IgD-negative memory B cell (primary cell): ENCODE data around the gene HDAC8. TPM values are rescaled to one million over a fixed set of nuclear protein-coding genes. Genes with fewer than 3 reads are reported as not detected.
"Not testable (repeated sequence)": the region's sequence is repeated elsewhere in the genome, so short reads cannot be mapped to it uniquely, and the experiment has no call there.

Experiments used
- H3K27ac Mint-ChIP-seq, 3 donors: one replicate each; pipeline ENCODE4 v1.8.0; 2020 to 2022; ENCODE audit warnings: mild to moderate bottlenecking in 3 of 3, mixed read lengths in 3 of 3, moderate library complexity in 1 of 3
- H3K27me3 Mint-ChIP-seq: one replicate; pipeline ENCODE4 v1.8.0; 2021; ENCODE audit warnings: mixed read lengths
- H3K36me3 Mint-ChIP-seq: one replicate; pipeline ENCODE4 v1.8.0; 2020; ENCODE audit warnings: mild to moderate bottlenecking, mixed read lengths
- H3K4me1 Mint-ChIP-seq, 3 donors: one replicate each; pipeline ENCODE4 v1.8.0; 2020 to 2022; ENCODE audit warnings: mixed read lengths in 3 of 3, mild to moderate bottlenecking in 1 of 3
- H3K4me3 Mint-ChIP-seq, 4 donors: one replicate each; pipeline ENCODE4 v1.8.0; 2020 to 2022; ENCODE audit warnings: mild to moderate bottlenecking in 4 of 4, mixed read lengths in 4 of 4, moderate library complexity in 3 of 4
- H3K9me3 Mint-ChIP-seq, 3 donors: one replicate each; pipeline ENCODE4 v1.8.0; 2020 to 2021; ENCODE audit warnings: mixed read lengths in 3 of 3, mild to moderate bottlenecking in 1 of 3
- polyA plus RNA-seq: library from polyadenylated mRNA; unstranded; fragments of 300-500 nt; fragmentation: Illumina TruSeq; gene quantifications from one replicate; pipeline ENCODE4 v1.2.3, GENCODE V29; 2021

The HDAC8 gene
- polyA plus RNA-seq, 1 donor from 2014 or later: 18.7 TPM

GRCh38 chrX:72358313-72358712, 214.3 kb downstream of the HDAC8 start:
- Mint-ChIP-seq H3K36me3 (peaks cover 2% of the 10 kb centered on the region), H3K9me3 (no peaks in the 10 kb centered on the region), H3K27ac (no peak overlapping the region), H3K4me3 (no peak overlapping the region), H3K4me1 (peaks cover 0 to 2% (median 0%) of the 10 kb centered on the region in 3 donors), H3K27me3 (no peaks in the 10 kb centered on the region)

- H3K27ac Mint-ChIP-seq: no peak overlapping the region
- no peaks in the 10 kb centered on the region for H3K9me3 Mint-ChIP-seq
- H3K4me3 Mint-ChIP-seq: no peak overlapping the region
- H3K4me1 Mint-ChIP-seq: peaks cover 0 to 1% (median 0%) of the 10 kb centered on the region in 3 donors
- no peaks in the 10 kb centered on the region for H3K27me3 Mint-ChIP-seq
- H3K36me3 Mint-ChIP-seq: peaks cover under 1% of the 10 kb centered on the region
Observed at GRCh38 chrX:72352786-72353185, 219.9 kb downstream of the HDAC8 start.

GRCh38 chrX:72351606-72352334, 220.9 kb downstream of the HDAC8 start:
- no peak overlapping the region for H3K4me3 Mint-ChIP-seq
- peaks cover 2% of the 10 kb centered on the region for H3K36me3 Mint-ChIP-seq
- H3K9me3 Mint-ChIP-seq: no peaks in the 10 kb centered on the region
- H3K27me3 Mint-ChIP-seq: no peaks in the 10 kb centered on the region
- no peak overlapping the region for H3K27ac Mint-ChIP-seq
- H3K4me1 Mint-ChIP-seq: peaks cover 0 to 1% (median 0%) of the 10 kb centered on the region in 3 donors

- H3K4me3 Mint-ChIP-seq: no peak overlapping the region
- peaks cover 2% of the 10 kb centered on the region for H3K36me3 Mint-ChIP-seq
- H3K27me3 Mint-ChIP-seq: peaks cover 3% of the 10 kb centered on the region
- no peaks in the 10 kb centered on the region for H3K9me3 Mint-ChIP-seq
- peaks cover 0 to 1% (median 0%) of the 10 kb centered on the region in 3 donors for H3K4me1 Mint-ChIP-seq
- H3K27ac Mint-ChIP-seq: no peak overlapping the region
Observed at GRCh38 chrX:72349190-72349589, 223.5 kb downstream of the HDAC8 start.

DNA sequence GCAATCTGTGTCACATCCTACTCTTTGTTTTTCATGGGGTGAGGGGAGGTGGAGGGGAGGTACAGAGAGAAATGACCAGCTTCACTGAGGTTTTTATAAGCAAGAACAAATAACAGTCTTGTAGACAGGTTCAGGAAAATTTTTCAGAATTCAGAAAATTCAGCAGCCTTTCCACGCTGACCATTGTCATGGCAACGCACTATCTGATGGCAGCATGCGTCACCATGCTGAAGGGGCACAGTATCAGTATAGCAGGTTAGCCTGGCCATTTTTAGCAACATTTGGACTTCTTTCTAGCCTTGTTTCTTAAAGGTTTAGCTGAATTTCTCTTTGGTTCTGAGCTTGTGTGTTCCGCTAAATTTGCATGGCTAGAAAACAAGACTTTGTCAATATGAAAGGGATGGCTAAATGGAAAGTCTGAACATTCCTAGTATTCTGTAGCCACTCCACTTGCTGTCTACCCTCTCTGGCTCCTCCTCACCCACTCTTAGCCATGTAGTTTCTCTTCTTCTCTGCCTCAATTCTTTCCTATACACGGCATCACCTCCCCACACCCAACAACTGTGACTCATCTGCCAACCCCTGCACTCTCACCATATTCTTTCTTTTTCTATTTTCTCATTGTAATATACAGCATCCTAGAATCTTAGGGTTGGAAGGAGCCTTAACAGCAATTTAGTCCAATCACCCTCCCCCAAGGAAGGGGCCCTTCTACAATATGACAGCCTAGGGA, 224.2 kb downstream of the HDAC8 start:
- H3K27me3 Mint-ChIP-seq: peaks cover 3% of the 10 kb centered on the region
- H3K4me1 Mint-ChIP-seq: peaks cover 0 to 1% (median 0%) of the 10 kb centered on the region in 3 donors
- H3K9me3 Mint-ChIP-seq: no peaks in the 10 kb centered on the region
- peaks cover 2% of the 10 kb centered on the region for H3K36me3 Mint-ChIP-seq
- no peak overlapping the region for H3K4me3 Mint-ChIP-seq
- no peak overlapping the region for H3K27ac Mint-ChIP-seq

DNA sequence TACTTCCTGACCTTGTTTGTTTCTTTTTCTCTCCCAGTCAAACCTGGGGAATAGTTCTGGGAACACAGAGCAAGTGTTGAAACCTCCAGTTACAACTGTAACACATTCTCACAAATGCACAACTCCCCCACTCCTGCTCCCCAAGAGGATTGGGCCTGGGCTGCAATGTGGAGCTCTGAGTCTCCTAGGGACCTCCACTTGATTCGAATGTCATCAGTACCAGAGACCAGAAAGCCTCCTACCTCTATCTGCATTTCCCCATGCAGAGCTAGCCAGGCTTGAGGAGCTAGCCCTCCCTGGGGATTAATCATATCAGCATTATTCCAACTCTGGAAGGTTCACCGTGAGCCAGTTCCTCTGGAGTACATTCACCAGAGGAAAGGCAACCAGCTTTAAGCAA, 225.3 kb downstream of the HDAC8 start:
- Mint-ChIP-seq H3K27me3 (peaks cover 3% of the 10 kb centered on the region), H3K4me3 (no peak overlapping the region), H3K27ac (no peak overlapping the region), H3K36me3 (peaks cover 2% of the 10 kb centered on the region), H3K4me1 (peaks cover 0 to 1% (median 0%) of the 10 kb centered on the region in 3 donors), H3K9me3 (no peaks in the 10 kb centered on the region)

DNA sequence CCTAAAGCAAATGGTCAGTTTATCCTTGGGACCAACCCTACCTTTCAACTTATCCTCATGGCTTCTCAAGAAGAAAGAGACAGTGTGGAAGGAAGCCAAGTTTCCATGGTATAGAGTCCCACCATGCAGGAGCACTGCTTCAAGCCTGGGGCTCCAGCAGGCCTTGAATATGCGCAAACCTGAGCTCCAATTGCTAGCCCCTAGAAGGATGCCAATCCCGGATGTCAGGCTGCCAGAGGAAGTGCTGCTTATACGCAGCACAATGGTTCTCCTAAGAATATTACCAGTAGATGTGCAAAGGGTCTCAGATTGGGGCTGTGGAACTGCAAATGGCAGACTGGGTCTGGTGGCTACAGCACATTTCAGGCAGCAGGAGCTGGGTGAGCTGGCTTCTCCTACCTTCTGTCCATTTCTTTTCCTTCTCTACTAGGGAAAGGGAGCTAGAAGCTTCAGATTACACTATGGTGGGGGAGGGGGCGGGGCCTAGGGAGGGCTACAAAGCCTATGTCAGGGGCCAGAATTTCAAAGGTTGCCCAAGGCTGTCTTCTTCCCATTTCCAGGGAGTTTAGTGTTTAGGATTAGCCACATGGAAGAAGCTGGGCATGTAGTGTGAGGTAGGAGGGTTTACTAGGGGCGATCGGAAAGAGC, 226.2 kb downstream of the HDAC8 start:
- Mint-ChIP-seq H3K4me3 (no peak overlapping the region), H3K36me3 (peaks cover 2% of the 10 kb centered on the region), H3K9me3 (no peaks in the 10 kb centered on the region), H3K27me3 (peaks cover 3% of the 10 kb centered on the region), H3K27ac (no peak overlapping the region), H3K4me1 (peaks cover 0 to 1% (median 0%) of the 10 kb centered on the region in 3 donors)

DNA sequence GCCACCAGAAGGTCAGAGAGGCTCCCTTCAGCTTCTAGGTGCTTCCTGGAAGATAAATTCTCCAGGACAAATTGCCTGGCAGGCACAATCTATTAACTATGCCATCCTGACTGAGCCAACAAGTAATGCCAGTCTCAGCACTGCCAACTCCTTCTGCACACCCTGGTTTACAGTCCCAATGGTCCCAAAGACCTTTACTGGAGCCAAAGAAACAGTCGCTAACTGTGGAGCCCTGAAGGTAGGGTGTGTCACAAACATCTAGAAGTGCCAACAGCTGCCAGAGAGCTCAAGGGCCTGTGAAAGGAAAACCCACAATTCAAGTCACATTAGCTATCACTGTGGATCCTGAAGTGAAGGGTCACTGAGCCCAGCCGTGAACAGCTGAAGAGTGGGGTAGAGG, 232.0 kb downstream of the HDAC8 start:
- H3K27me3 Mint-ChIP-seq: peaks cover 5% of the 10 kb centered on the region
- no peaks in the 10 kb centered on the region for H3K4me1 Mint-ChIP-seq
- H3K27ac Mint-ChIP-seq: no peak overlapping the region
- peaks cover 2% of the 10 kb centered on the region for H3K36me3 Mint-ChIP-seq
- no peaks in the 10 kb centered on the region for H3K9me3 Mint-ChIP-seq
- no peak overlapping the region for H3K4me3 Mint-ChIP-seq

DNA sequence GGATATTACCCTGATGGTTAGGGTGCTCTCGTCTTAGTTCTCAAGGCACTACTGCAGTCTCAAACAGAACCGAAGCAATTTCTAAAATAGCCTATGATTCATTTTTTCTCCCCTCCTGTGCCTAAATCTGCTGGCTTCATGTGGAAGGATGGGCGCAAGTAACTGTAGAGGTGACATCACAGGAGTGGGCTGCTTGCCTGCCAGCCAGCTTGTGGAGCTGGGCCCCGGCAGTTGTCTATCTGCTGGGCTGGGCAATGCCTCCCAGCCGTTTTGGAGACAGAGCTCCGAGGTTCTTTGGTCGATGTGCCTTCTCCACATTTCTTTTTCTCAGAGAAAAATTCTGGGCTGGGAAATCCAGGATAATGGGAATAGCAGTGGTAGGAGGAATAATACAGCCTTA, 232.6 kb downstream of the HDAC8 start:
- Mint-ChIP-seq H3K27ac (no peak overlapping the region), H3K36me3 (peaks cover 2% of the 10 kb centered on the region), H3K4me3 (no peak overlapping the region), H3K9me3 (no peaks in the 10 kb centered on the region), H3K27me3 (peaks cover 5% of the 10 kb centered on the region), H3K4me1 (no peaks in the 10 kb centered on the region)

DNA sequence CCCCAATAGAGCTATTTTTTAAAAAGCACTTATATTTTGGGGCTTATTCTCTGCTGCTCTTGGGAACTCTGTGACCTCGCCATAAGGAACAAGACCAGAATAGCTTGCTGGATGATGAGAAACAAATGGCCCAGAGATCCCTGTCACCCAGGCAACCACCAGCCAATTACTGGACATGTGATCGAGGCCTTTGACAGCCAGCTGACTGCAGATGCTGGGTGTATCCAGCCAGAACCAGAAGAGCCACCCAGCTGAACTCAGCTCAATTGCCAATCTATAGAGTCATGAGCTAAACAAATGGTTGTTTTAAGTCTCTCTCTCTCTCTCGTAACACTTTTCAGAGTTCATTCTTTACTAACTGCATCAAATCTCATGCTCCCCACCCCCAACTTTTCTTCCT, 242.5 kb downstream of the HDAC8 start:
- Mint-ChIP-seq H3K27ac (no peak overlapping the region), H3K36me3 (peaks cover 3% of the 10 kb centered on the region), H3K27me3 (peaks cover 4% of the 10 kb centered on the region), H3K4me1 (no peaks in the 10 kb centered on the region), H3K4me3 (no peak overlapping the region), H3K9me3 (peaks cover 0 to 4% (median 1%) of the 10 kb centered on the region in 3 donors)

- H3K36me3 Mint-ChIP-seq: peaks cover 3% of the 10 kb centered on the region
- peaks cover 2% of the 10 kb centered on the region for H3K27me3 Mint-ChIP-seq
- peaks cover 0 to 4% (median 1%) of the 10 kb centered on the region in 3 donors for H3K9me3 Mint-ChIP-seq
- no peaks in the 10 kb centered on the region for H3K4me1 Mint-ChIP-seq
- H3K27ac Mint-ChIP-seq: no peak overlapping the region
- no peak overlapping the region for H3K4me3 Mint-ChIP-seq
Observed at GRCh38 chrX:72326605-72327300, 245.9 kb downstream of the HDAC8 start.

DNA sequence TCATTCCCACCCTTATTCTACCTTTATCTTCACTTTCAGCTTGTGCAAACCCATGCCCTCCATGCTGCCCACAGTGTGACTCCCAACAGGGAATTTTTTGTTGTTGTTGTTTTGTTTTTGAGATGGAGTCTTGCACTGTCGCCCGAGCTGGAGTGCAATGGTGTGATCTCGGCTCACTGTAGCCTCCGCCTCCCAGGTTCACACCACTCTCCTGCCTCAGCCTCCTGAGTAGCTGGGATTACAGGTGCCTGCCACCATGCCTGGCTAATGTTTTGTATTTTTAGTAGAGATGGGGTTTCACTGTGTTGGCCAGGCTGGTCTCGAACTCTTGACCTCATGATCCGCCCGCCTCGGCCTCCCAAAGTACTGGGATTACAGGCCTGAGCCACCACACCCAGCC, 253.0 kb downstream of the HDAC8 start:
- not testable (repeated sequence) for H3K9me3 Mint-ChIP-seq, H3K27me3 Mint-ChIP-seq, H3K4me1 Mint-ChIP-seq, H3K27ac Mint-ChIP-seq, H3K4me3 Mint-ChIP-seq, H3K36me3 Mint-ChIP-seq

- Mint-ChIP-seq H3K27ac (peak overlapping the region in 1 of 3 donors; percentile 3), H3K27me3 (peaks cover 4% of the 10 kb centered on the region), H3K4me3 (no peak overlapping the region), H3K9me3 (no peaks in the 10 kb centered on the region), H3K4me1 (peaks cover 0 to 3% (median 0%) of the 10 kb centered on the region in 3 donors), H3K36me3 (no peaks in the 10 kb centered on the region)
Observed at GRCh38 chrX:72317139-72317538, 255.5 kb downstream of the HDAC8 start.

- Mint-ChIP-seq H3K27me3 (peaks cover 4% of the 10 kb centered on the region), H3K9me3 (no peaks in the 10 kb centered on the region), H3K27ac (peak overlapping the region in 1 of 3 donors; percentile 3), H3K4me3 (no peak overlapping the region), H3K36me3 (no peaks in the 10 kb centered on the region), H3K4me1 (peaks cover 0 to 3% (median 0%) of the 10 kb centered on the region in 3 donors)
Observed at GRCh38 chrX:72316408-72317110, 256.1 kb downstream of the HDAC8 start.
